GM21526 (cell line): ENCODE results near the gene QRICH1.

Experiments used
- ATAC-seq: cut with Tn5 transposase; IDR thresholded peaks from one replicate; pipeline ENCODE4 v1.9.1; 2021; ENCODE audit warnings: moderate library complexity; ENCODE audit not compliant: unreplicated experiment, low FRiP score

Gene QRICH1

GRCh38 chr3:49093853-49094767, at the start of gene QRICH1:
QRICH1 (minus strand) TSS chr3:49094071; CDS start chr3:49077017, 17,054 bp downstream.
- peak; percentile 67 for ATAC-seq

- ATAC-seq: no peak
Measured at GRCh38 chr3:49140080-49140479, 46.2 kb upstream of the QRICH1 start.

- ATAC-seq: no peak
Measured at GRCh38 chr3:49135499-49135898, 41.6 kb upstream of the QRICH1 start.

- no peak for ATAC-seq
Measured at GRCh38 chr3:49134471-49135265, 40.8 kb upstream of the QRICH1 start.

- no peak for ATAC-seq
Measured at GRCh38 chr3:49133226-49133951, 39.5 kb upstream of the QRICH1 start.

- ATAC-seq: no peak
Measured at GRCh38 chr3:49132437-49133225, 38.8 kb upstream of the QRICH1 start, which contains the start of gene LAMB2. LAMB2 (minus strand) TSS chr3:49133050; CDS start chr3:49132867, 183 bp downstream.

GRCh38 chr3:49132073-49132436, 38.2 kb upstream of the QRICH1 start:
- no peak for ATAC-seq

- ATAC-seq: no peak
Measured at GRCh38 chr3:49131576-49131975, 37.7 kb upstream of the QRICH1 start.

- no peak for ATAC-seq
Measured at GRCh38 chr3:49131040-49131439, 37.2 kb upstream of the QRICH1 start.

GRCh38 chr3:49124991-49125670, 31.3 kb upstream of the QRICH1 start:
- no peak for ATAC-seq

- ATAC-seq: no peak
Measured at GRCh38 chr3:49124203-49124602, 30.3 kb upstream of the QRICH1 start.

GRCh38 chr3:49123687-49124086, 29.8 kb upstream of the QRICH1 start:
- no peak for ATAC-seq

- no peak for ATAC-seq
Measured at GRCh38 chr3:49122886-49123545, 29.1 kb upstream of the QRICH1 start.

- ATAC-seq: no peak
Measured at GRCh38 chr3:49122451-49122850, 28.6 kb upstream of the QRICH1 start.

- ATAC-seq: no peak
Measured at GRCh38 chr3:49122022-49122421, 28.2 kb upstream of the QRICH1 start.

- peak; percentile 2 for ATAC-seq
Measured at GRCh38 chr3:49121132-49121736, 27.4 kb upstream of the QRICH1 start.

- ATAC-seq: peak; percentile 78
Measured at GRCh38 chr3:49120438-49121131, 26.7 kb upstream of the QRICH1 start, which contains the start of gene USP19. USP19 (minus strand) TSS chr3:49120823; CDS start chr3:49119145, 1,678 bp downstream.

GRCh38 chr3:49120096-49120437, 26.2 kb upstream of the QRICH1 start:
- ATAC-seq: no peak
